HCT116 (cell line): ENCODE measurements around the gene PPP2R5C. TPM values are rescaled to one million over a fixed set of nuclear protein-coding genes. Genes with fewer than 3 reads are reported as not detected.

Source experiments
- ATAC-seq: fragments of 200-7000 bp; cut with Tn5 transposase; 2 replicates; pipeline ENCODE4 v1.9.1; 2020; ENCODE audit warnings: mild to moderate bottlenecking, moderate library complexity
- BruUV-seq: library from RNA; stranded (reverse); fragments of 400-500 nt; replicated peaks from 2 replicates; lab custom pipeline; 2021; lab: Mats Ljungman, UMichigan
- CTCF ChIA-PET: fragments of 300-600 bp; sonication (Branson Sonifier 250); formaldehyde crosslinking; loops from one replicate; lab custom pipeline; 2021; ENCODE audit warnings: antibody characterized with exemption; lab: Charles Lee
- POLR2A ChIA-PET: fragments of 300-600, 350-600 bp; sonication (Branson Sonifier 250); formaldehyde crosslinking; loops from one replicate; lab custom pipeline; 2021; ENCODE audit warnings: antibody characterized with exemption; lab: Charles Lee
- RAD21 ChIA-PET, 2 experiments: fragments of 300-600 bp; sonication (Branson Sonifier 250); formaldehyde crosslinking; loops; one replicate each; lab custom pipeline; 2023; ENCODE audit warnings: low total read pairs in 2 of 2; ENCODE audit not compliant: uncharacterized antibody in 2 of 2, unreplicated experiment in 2 of 2, low non-redundant PET in 1 of 2; lab: Charles Lee
- DNase-seq: peaks from one replicate; pipeline ENCODE4 v3.0.0-alpha.2; 2010; ENCODE audit warnings: low read depth, low spot score
- H2AFZ ChIP-seq: fragments of 200-600 bp; shearing (Covaris generic), sonication (generic); 2 replicates; pipeline ENCODE4 v1.6.1; 2017; ENCODE audit warnings: low read depth, mixed run types, mixed read lengths, antibody characterized with exemption, low read length; ENCODE audit not compliant: poor library complexity, severe bottlenecking
- H3K27ac ChIP-seq: 2 replicates; pipeline ENCODE4 v1.5.1; 2012; ENCODE audit warnings: low read depth, low read length
- H3K27me3 ChIP-seq: fragments of 200-600 bp; sonication (generic); 2 replicates; pipeline ENCODE4 v1.6.1; 2016; ENCODE audit warnings: mixed run types, low read length, mixed read lengths; ENCODE audit not compliant: insufficient read depth
- H3K36me3 ChIP-seq, 2 experiments: fragments of 200-500 bp in 1 of 2; fragments of 200-600 bp in 1 of 2; sonication (Bioruptor generic) in 1 of 2; sonication (generic) in 1 of 2; 2 replicates each; pipeline versions ENCODE4 v1.5.1 to v1.6.1; 2014 to 2016; ENCODE audit warnings: low read length in 2 of 2, inconsistent platforms in 1 of 2, mixed read lengths in 1 of 2, mixed run types in 1 of 2; ENCODE audit not compliant: insufficient read depth in 2 of 2, control insufficient read depth in 1 of 2
- H3K4me1 ChIP-seq, 2 experiments: fragments of 200-600 bp in 1 of 2; sonication (generic) in 1 of 2; 2 replicates each; pipeline versions ENCODE4 v1.5.1 to v1.6.1; 2012 to 2017; ENCODE audit warnings: low read length in 2 of 2, inconsistent platforms in 1 of 2, mild to moderate bottlenecking in 1 of 2, mixed read lengths in 1 of 2, mixed run types in 1 of 2, moderate library complexity in 1 of 2; ENCODE audit not compliant: insufficient read depth in 2 of 2, control insufficient read depth in 1 of 2
- H3K4me2 ChIP-seq: fragments of 200-600 bp; sonication (generic); 2 replicates; pipeline ENCODE4 v1.6.1; 2017; ENCODE audit warnings: mixed run types, low read length, mixed read lengths
- H3K4me3 ChIP-seq, 2 experiments: fragments of 200-600 bp in 1 of 2; sonication (generic) in 1 of 2; replicated peaks in 1 of 2; 2 replicates each; pipeline ENCODE4 v1.5.1; 2011 to 2016; ENCODE audit warnings: low read length in 2 of 2, control low read depth in 1 of 2, low read depth in 1 of 2, mild to moderate bottlenecking in 1 of 2, mixed read lengths in 1 of 2, mixed run types in 1 of 2
- H3K79me2 ChIP-seq: fragments of 200-600 bp; sonication (generic); 2 replicates; pipeline ENCODE4 v1.6.1; 2017; ENCODE audit warnings: mild to moderate bottlenecking, mixed run types, low read length, moderate library complexity, mixed read lengths; ENCODE audit not compliant: insufficient read depth
- H3K9ac ChIP-seq: fragments of 200-600 bp; sonication (generic); 2 replicates; pipeline ENCODE4 v1.6.1; 2016; ENCODE audit warnings: low read length, mixed read lengths
- H3K9me2 ChIP-seq: fragments of 200-600 bp; sonication (generic), shearing (Covaris generic); 2 replicates; pipeline ENCODE4 v1.6.1; 2017; ENCODE audit warnings: mixed run types, mild to moderate bottlenecking, moderate library complexity; ENCODE audit not compliant: insufficient read depth
- H3K9me3 ChIP-seq, 2 experiments: fragments of 200-500 bp in 1 of 2; fragments of 200-600 bp in 1 of 2; sonication (Bioruptor generic) in 1 of 2; sonication (generic) in 1 of 2; 2 replicates each; pipeline ENCODE4 v1.6.1; 2014 to 2017; ENCODE audit warnings: low read length in 2 of 2, mixed read lengths in 2 of 2, inconsistent platforms in 1 of 2, low read depth in 1 of 2, mild to moderate bottlenecking in 1 of 2, mixed run types in 1 of 2, moderate library complexity in 1 of 2; ENCODE audit not compliant: control insufficient read depth in 1 of 2, insufficient read depth in 1 of 2
- H4K20me1 ChIP-seq: fragments of 200-600 bp; sonication (generic), shearing (Covaris generic); 2 replicates; pipeline ENCODE4 v1.6.1; 2017; ENCODE audit warnings: mixed run types, mild to moderate bottlenecking, moderate library complexity; ENCODE audit not compliant: insufficient read depth
- CBX3 ChIP-seq: IDR thresholded peaks from 2 replicates; pipeline ENCODE4 v1.6.1; 2012; ENCODE audit warnings: low read depth
- EGR1 ChIP-seq: IDR thresholded peaks from 2 replicates; pipeline ENCODE4 v1.6.1; 2012; ENCODE audit warnings: low read depth
- ELF1 ChIP-seq: IDR thresholded peaks from 2 replicates; pipeline ENCODE4 v1.6.1; 2012; ENCODE audit warnings: low read depth, borderline replicate concordance
- EZH2 ChIP-seq: fragments of 200-600 bp; sonication (generic); IDR thresholded peaks from 2 replicates; pipeline ENCODE4 v1.6.1; 2017; ENCODE audit warnings: antibody characterized with exemption, mixed run types
- EZH2phosphoT487 ChIP-seq: fragments of 200-600 bp; IDR thresholded peaks from 2 replicates; pipeline ENCODE4 v1.6.1; 2018; ENCODE audit warnings: antibody characterized with exemption, borderline replicate concordance
- JUND ChIP-seq: IDR thresholded peaks from 2 replicates; pipeline ENCODE4 v1.6.1; 2012
- POLR2AphosphoS5 ChIP-seq: IDR thresholded peaks from 2 replicates; pipeline ENCODE4 v1.6.1; 2011; ENCODE audit warnings: mild to moderate bottlenecking, low read depth, low read length, moderate library complexity
- RAD21 ChIP-seq: IDR thresholded peaks from 2 replicates; pipeline ENCODE4 v1.6.1; 2012; ENCODE audit warnings: low read depth, mild to moderate bottlenecking
- SIN3A ChIP-seq: IDR thresholded peaks from 2 replicates; pipeline ENCODE4 v1.6.1; 2012; ENCODE audit warnings: low read depth
- SRF ChIP-seq: IDR thresholded peaks from 2 replicates; pipeline ENCODE4 v1.6.1; 2012; ENCODE audit warnings: low read depth
- TCF7L2 ChIP-seq: IDR thresholded peaks from 2 replicates; pipeline ENCODE4 v1.7.0; 2011; ENCODE audit warnings: borderline replicate concordance, inconsistent platforms; ENCODE audit not compliant: insufficient read depth, insufficient read length; ENCODE audit errors: extremely low read depth
- YY1 ChIP-seq: IDR thresholded peaks from 2 replicates; pipeline ENCODE4 v1.6.1; 2011; ENCODE audit warnings: low read length, low read depth, moderate library complexity, mild to moderate bottlenecking; ENCODE audit not compliant: insufficient replicate concordance; ENCODE audit errors: extremely low read depth
- ZNF274 ChIP-seq: fragments of 200-500 bp; sonication (Bioruptor generic); IDR thresholded peaks from 2 replicates; pipeline ENCODE4 v1.6.1; 2014; ENCODE audit warnings: mild to moderate bottlenecking, low read depth, low read length, inconsistent platforms
- intact Hi-C: fragments of 100-400 bp; cut with micrococcal nuclease; formaldehyde crosslinking; loops from 2 replicates; pipeline ENCODE4 v1.10.0; 2022
- total RNA-seq: library from RNA; stranded (reverse); gene quantifications from one replicate; pipeline ENCODE4 v1.2.1, GENCODE V29; 2021; ENCODE audit not compliant: unreplicated experiment
- TF ChIP-seq, protein P1 (sequence below): IDR thresholded peaks from 2 replicates; pipeline ENCODE4 v1.6.1; 2012
- TF ChIP-seq, protein P2 (sequence below): IDR thresholded peaks from 2 replicates; pipeline ENCODE4 v1.6.1; 2011; ENCODE audit warnings: mild to moderate bottlenecking, low read length, moderate library complexity; ENCODE audit not compliant: insufficient replicate concordance; ENCODE audit errors: extremely low read depth

PPP2R5C gene
- total RNA-seq, 1 experiment from 2014 or later = 117 TPM

DNA sequence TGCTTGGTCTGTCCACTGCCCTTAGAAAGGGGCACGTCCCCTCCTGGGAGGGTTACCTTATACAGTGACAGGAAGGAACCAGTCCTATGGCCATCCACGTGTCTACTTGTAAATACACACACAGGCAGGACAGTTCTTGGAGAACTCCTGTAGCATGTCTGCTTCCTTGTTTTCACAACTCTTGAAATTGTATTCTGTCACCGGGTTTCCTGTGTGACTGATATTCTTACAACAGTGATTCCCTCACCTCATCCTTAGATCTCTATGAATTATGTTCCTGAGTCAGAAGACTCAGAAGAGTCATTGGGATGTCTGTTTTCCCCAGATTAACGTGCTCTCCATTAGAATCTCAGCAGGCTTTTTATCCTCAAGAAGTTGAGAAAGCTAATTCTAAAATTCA is 158.8 kb downstream of the PPP2R5C start:
- Histone ChIP-seq H3K9ac (no peak overlapping the region), H3K4me1 (no peaks in the 10 kb centered on the region), H2AFZ (no peak overlapping the region), H3K27me3 (no peaks in the 10 kb centered on the region), H3K79me2 (no peaks in the 10 kb centered on the region), H3K9me3 (no peaks in the 10 kb centered on the region), H3K4me3 (no peak overlapping the region), H3K27ac (no peak overlapping the region), H4K20me1 (no peaks in the 10 kb centered on the region), H3K4me2 (no peak overlapping the region), H3K36me3 (no peaks in the 10 kb centered on the region; a peak in 2 of 4 replicates), H3K9me2 (no peaks in the 10 kb centered on the region)
- intact Hi-C loops = no loop called here
- CTCF ChIA-PET = no interaction called here
- no TSS peak for BruUV-seq
- RAD21 ChIA-PET = no interaction called here
- POLR2A ChIA-PET = no interaction called here
- no peak for DNase-seq
- TF ChIP-seq YY1 = no peak
- TF ChIP-seq EGR1 = no peak
- TF ChIP-seq, protein P1, sequence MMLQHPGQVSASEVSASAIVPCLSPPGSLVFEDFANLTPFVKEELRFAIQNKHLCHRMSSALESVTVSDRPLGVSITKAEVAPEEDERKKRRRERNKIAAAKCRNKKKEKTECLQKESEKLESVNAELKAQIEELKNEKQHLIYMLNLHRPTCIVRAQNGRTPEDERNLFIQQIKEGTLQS = no peak
- TF ChIP-seq TCF7L2 = no peak
- TF ChIP-seq POLR2AphosphoS5 = no peak
- TF ChIP-seq ZNF274 = no peak
- no peak for TF ChIP-seq RAD21
- TF ChIP-seq SIN3A = no peak
- TF ChIP-seq, protein P2, sequence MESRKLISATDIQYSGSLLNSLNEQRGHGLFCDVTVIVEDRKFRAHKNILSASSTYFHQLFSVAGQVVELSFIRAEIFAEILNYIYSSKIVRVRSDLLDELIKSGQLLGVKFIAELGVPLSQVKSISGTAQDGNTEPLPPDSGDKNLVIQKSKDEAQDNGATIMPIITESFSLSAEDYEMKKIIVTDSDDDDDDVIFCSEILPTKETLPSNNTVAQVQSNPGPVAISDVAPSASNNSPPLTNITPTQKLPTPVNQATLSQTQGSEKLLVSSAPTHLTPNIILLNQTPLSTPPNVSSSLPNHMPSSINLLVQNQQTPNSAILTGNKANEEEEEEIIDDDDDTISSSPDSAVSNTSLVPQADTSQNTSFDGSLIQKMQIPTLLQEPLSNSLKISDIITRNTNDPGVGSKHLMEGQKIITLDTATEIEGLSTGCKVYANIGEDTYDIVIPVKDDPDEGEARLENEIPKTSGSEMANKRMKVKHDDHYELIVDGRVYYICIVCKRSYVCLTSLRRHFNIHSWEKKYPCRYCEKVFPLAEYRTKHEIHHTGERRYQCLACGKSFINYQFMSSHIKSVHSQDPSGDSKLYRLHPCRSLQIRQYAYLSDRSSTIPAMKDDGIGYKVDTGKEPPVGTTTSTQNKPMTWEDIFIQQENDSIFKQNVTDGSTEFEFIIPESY = no peak
- TF ChIP-seq SRF = no peak
- TF ChIP-seq CBX3 = no peak
- TF ChIP-seq EZH2phosphoT487 = no peak
- TF ChIP-seq ELF1 = no peak
- TF ChIP-seq EZH2 = no peak
- no peak for TF ChIP-seq JUND
- no peak for ATAC-seq
